ENCODE data around the gene SLC47A1. TPM values are rescaled to one million over a fixed set of nuclear protein-coding genes. Genes with fewer than 3 reads are reported as not detected.

Gene SLC47A1
- total and polyA plus RNA-seq, 9 of the 15 experiments (the other 6 are each of a cell fraction or from before 2014, with no cell fraction given): not detected

DNA sequence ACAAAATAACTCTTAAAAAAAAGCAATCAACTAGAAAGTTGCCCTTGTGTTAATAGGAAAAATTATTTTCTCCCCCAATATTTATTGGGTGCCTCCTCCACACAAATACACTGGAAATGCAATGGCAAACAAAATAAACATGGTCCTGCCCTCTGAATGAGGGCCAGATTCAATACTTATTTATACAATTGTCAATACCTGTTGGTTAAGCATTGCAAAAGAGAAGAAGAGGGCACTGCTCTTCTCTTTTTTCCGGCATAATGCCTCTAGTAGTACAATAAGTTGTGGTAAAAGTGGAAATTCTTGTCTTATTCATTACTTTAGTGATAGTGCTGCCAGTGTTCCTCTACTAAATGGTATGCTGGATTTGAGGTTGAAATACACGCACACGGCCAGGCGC lies 92.4 kb downstream of the SLC47A1 start (continued):
- TF ChIP-seq, protein P1, sequence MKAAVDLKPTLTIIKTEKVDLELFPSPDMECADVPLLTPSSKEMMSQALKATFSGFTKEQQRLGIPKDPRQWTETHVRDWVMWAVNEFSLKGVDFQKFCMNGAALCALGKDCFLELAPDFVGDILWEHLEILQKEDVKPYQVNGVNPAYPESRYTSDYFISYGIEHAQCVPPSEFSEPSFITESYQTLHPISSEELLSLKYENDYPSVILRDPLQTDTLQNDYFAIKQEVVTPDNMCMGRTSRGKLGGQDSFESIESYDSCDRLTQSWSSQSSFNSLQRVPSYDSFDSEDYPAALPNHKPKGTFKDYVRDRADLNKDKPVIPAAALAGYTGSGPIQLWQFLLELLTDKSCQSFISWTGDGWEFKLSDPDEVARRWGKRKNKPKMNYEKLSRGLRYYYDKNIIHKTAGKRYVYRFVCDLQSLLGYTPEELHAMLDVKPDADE (conservative IDR thresholded peaks at IDR 0.05; ENCODE audit: control insufficient read depth, low read depth, low read length): no peak
- TF ChIP-seq ZNF696 (CRISPR knock-in tag; conservative IDR thresholded peaks at IDR 0.05) (no peak), CSDE1 (IDR thresholded peaks at IDR 0.05) (no peak), ZNF75A (CRISPR knock-in tag; IDR thresholded peaks at IDR 0.05) (no peak), EP300 (IDR thresholded peaks at IDR 0.05; ENCODE audit: low read length) (no peak), GTF2A2 (tag; IDR thresholded peaks at IDR 0.05) (no peak), ZKSCAN1 (IDR thresholded peaks at IDR 0.05; ENCODE audit: low read depth, low read length) (no peak), ZBTB1 (CRISPR knock-in tag; IDR thresholded peaks at IDR 0.05; ENCODE audit: borderline replicate concordance, low read depth) (no peak), MGA (IDR thresholded peaks at IDR 0.05) (no peak), HNRNPH1 (optimal IDR thresholded peaks at IDR 0.05; ENCODE audit: low read depth, low read length) (no peak), FOXO4 (CRISPR knock-in tag; IDR thresholded peaks at IDR 0.05) (no peak), KDM1A (IDR thresholded peaks at IDR 0.05) (no peak), ZNF124 (CRISPR knock-in tag; IDR thresholded peaks at IDR 0.05) (no peak)
- TF ChIP-seq, protein P2, sequence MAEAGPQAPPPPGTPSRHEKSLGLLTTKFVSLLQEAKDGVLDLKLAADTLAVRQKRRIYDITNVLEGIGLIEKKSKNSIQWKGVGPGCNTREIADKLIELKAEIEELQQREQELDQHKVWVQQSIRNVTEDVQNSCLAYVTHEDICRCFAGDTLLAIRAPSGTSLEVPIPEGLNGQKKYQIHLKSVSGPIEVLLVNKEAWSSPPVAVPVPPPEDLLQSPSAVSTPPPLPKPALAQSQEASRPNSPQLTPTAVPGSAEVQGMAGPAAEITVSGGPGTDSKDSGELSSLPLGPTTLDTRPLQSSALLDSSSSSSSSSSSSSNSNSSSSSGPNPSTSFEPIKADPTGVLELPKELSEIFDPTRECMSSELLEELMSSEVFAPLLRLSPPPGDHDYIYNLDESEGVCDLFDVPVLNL (CRISPR knock-in tag; IDR thresholded peaks at IDR 0.05; ENCODE audit: low read depth): no peak

Measured in K562 (cell line).